Thyroid gland (tissue), 4 donors: ENCODE data around the gene NECAB2.

Experiments used
- POLR2A ChIP-seq, 2 donors: fragments of 450-650 bp; IDR thresholded peaks; one replicate each; pipeline ENCODE4 v1.6.1; 2017; ENCODE audit warnings: antibody characterized with exemption in 2 of 2, mild to moderate bottlenecking in 2 of 2, moderate library complexity in 1 of 2
- TF ChIP-seq, protein P1 (sequence below), 6 experiments: fragments of 200-600 bp in 3 of 6; fragments of 450-650 bp in 3 of 6; sonication (generic) in 3 of 6; IDR thresholded peaks; one replicate each; pipeline ENCODE4 v1.5.1; 2016 to 2019; ENCODE audit warnings: antibody characterized with exemption in 6 of 6, mild to moderate bottlenecking in 2 of 6, inconsistent platforms in 1 of 6, moderate library complexity in 1 of 6

DNA sequence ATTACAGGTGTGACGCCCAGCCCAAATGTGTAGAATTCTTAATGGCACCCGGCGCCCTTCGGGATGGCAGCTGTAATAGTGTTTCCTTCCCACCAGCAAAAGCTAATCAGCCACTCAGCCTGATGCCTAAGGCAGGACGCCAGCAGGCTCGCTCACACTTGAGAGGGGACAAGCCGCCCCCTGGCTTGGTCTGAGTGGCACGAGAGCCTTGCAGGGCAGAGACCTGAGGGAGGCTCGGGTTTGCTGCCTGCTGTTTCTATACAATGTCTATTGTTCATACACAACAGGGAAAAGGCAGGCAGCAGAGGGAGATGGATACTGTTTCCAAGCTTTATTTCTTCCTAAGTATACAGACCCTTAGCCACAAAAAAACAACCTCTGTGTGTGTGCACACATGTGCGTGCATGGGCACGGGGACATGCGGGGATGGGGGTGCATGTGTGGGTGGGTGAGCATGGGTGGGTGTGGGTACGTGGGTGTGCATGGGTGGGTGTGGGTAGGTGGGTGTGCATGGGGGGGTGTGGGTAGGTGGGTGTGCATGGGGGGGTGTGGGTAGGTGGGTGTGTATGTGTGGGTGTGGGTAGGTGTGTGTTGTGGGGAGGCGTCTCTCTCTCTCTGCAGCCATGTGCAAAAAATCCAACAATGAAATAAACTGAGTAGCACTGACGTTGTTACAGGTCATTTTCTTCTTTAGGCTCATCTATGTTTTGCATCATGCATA, 64.6 kb downstream of the NECAB2 start:
- TF ChIP-seq, protein P1, sequence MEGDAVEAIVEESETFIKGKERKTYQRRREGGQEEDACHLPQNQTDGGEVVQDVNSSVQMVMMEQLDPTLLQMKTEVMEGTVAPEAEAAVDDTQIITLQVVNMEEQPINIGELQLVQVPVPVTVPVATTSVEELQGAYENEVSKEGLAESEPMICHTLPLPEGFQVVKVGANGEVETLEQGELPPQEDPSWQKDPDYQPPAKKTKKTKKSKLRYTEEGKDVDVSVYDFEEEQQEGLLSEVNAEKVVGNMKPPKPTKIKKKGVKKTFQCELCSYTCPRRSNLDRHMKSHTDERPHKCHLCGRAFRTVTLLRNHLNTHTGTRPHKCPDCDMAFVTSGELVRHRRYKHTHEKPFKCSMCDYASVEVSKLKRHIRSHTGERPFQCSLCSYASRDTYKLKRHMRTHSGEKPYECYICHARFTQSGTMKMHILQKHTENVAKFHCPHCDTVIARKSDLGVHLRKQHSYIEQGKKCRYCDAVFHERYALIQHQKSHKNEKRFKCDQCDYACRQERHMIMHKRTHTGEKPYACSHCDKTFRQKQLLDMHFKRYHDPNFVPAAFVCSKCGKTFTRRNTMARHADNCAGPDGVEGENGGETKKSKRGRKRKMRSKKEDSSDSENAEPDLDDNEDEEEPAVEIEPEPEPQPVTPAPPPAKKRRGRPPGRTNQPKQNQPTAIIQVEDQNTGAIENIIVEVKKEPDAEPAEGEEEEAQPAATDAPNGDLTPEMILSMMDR (IDR thresholded peaks at IDR 0.05): no peak
- TF ChIP-seq POLR2A (IDR thresholded peaks at IDR 0.05): no peak
